Stimulated activated CD4-positive, alpha-beta T cell treated with anti-CD3 and anti-CD28 coated beads, Interleukin-1b, Interleukin-23, amount 100 ng/mL, for 4 hours (primary cell): ENCODE data around the gene PKLR.

Experiments used
- DNase-seq, 2 donors: peaks; one replicate each; pipeline ENCODE4 v3.0.0-alpha.2; 2020; ENCODE audit warnings: low read depth in 2 of 2

Gene PKLR

DNA sequence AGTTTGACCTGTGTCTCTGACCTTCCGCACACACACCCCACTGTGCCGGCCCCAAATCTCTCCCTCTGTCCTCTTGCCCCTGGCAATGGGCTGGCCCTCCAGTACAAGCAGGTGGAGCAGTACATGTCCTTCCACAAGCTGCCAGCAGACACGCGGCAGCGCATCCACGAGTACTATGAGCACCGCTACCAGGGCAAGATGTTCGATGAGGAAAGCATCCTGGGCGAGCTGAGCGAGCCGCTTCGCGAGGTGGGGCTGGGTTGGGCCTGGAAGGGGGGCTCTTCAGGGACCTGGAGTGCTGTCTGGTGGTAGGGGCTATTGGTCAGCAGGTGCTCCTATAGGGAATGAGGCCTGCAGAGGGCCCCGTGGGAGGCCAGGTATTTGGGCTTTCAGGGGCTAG lies 16.2 kb downstream of the PKLR start:
- DNase-seq = no peak

DNA sequence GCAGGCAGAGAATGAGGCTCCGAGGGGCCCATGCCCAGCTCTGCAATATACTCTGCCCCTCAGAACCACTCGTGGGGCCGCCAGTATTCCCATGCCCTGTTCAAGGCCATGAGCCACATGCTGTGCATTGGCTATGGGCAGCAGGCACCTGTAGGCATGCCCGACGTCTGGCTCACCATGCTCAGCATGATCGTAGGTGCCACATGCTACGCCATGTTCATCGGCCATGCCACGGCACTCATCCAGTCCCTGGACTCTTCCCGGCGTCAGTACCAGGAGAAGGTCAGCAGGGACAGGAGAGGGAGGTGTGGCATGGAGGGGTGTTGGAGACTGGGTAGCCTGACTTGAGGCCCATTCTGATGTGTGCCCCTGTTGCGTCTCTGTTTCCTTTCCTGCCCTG lies 16.8 kb downstream of the PKLR start:
- DNase-seq = no peak

DNA sequence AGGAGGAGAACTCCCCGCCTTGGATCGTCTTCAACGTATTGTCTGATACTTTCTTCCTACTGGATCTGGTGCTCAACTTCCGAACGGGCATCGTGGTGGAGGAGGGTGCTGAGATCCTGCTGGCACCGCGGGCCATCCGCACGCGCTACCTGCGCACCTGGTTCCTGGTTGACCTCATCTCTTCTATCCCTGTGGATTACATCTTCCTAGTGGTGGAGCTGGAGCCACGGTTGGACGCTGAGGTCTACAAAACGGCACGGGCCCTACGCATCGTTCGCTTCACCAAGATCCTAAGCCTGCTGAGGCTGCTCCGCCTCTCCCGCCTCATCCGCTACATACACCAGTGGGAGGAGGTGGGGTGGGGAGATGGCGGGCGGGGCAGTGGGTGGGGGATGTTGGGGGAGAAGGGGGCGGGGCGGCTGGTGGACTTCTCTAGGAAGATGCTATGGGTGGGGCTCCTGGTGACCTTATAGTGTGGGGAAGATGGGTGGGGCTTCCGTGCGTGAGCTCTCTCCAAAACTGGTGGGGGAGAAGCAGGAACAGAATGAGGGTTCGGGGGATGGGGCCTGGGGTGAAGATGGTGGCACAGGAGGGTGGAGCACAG lies 18.6 kb downstream of the PKLR start:
- DNase-seq = no peak

DNA sequence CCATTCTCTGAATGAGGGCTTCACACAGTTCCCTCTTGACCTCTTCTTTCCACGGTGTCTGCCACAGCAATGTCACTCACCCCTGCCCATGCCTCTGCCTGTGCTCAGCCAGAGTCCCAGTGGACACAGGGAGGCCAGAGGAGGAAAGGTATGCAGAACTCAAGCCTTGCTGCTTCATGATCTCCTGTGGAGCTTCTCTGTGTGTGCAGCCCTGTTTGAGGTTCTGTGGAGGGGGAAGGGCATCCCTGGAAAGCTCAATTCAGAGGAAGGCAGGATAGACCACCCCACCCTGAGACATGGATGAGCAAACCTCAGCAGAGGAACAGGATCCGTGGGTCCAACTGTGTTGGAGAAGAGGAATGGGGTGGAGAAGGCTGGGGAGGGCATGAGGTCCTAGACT lies 22.0 kb downstream of the PKLR start:
- DNase-seq = no peak

DNA sequence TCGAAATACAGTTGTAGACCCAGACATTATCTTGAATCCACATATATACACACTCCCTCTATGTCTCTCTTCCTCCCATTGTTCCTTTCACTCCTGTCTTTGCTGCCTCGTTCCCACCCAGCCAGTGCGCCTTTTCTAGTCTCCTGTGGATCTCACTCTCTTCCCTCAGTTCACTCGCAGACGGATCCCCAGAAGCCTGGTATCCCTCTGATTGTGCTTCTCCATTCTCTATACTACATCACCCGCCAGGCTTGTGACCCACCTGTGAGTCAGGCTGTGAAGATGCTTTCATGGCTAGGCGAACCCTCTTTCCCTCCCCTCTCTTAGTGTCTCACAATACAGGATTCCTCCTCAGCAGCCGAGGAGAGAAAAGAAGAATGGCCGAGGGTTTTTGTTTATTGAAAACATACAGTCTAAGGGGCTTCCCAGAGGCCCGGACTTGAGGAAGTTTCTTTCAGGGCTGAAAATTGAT lies 22.5 kb downstream of the PKLR start:
- DNase-seq = no peak

DNA sequence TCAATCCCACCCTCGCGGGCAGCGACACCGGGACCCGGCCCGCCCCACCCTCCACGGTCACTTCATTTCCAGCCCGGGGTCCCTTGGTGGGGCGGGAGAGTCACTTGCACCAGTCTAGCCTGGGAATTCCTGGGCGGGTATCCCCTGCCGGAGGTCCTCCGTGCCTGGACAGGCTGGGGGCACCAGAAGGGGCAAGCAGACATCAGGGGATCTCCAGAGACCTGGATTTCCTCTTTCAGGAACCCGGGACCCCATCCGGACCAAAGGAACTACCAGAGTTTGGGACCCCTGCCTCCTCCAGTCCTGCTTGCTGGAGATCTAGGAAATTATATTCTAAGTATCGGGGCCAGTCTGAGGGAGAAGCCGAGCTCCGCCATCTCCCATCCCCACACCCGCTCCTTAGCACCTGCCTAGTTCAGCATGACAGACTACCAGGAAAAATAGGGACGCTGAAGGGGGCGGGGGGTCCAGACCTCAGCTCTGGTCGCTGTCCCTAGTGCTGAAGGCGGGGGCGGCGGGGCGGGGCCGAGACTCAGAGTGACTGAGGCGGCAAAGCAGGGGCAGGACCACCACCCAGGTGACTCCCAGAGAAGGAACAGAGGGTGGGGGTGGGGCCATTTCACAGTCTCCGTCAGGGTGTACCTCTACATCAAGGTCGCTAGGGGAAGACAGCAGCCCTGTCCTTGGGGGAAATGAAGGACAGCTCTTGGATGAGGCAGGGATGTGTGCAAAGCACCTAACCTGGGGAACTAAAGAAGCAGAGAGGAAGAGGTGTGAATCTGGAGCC lies 23.1 kb downstream of the PKLR start:
- peak; percentile 65 to 67 for DNase-seq

DNA sequence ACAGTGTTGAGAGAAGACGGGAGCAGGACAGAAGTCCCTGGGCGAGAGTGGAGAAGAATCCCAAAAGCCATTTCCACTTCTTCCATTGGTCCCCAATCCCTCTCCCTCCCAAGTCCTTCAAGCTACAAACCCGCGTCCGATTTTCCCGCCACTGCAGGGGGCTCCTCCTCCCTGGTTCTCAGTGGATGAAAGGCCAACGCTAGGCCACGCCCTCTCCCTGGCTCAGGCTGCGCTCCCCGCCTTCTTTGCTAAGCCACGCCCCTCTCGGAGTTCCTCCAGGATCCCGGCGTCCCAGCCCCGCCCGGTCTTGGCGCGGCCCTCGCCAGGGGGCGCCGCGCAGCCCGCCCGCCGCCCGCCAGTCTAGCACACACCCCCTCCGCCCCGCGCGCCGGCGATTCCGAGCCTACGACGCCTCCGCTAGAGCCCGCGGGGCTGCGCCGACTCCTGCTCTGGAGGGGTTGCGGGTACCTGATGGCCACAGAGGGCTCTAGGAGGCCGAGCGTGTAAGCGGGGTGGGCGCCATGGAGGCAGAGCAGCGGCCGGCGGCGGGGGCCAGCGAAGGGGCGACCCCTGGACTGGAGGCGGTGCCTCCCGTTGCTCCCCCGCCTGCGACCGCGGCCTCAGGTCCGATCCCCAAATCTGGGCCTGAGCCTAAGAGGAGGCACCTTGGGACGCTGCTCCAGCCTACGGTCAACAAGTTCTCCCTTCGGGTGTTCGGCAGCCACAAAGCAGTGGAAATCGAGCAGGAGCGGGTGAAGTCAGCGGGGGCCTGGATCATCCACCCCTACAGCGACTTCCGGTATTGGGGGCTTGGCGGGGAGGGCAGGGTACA lies 24.0 kb downstream of the PKLR start, which contains the start of gene HCN3:
HCN3 (plus strand) TSS at position 394 of the 832 bp plus-strand sequence; CDS start at position 522, 128 bp downstream.
- DNase-seq = peak; percentile 93 to 95

DNA sequence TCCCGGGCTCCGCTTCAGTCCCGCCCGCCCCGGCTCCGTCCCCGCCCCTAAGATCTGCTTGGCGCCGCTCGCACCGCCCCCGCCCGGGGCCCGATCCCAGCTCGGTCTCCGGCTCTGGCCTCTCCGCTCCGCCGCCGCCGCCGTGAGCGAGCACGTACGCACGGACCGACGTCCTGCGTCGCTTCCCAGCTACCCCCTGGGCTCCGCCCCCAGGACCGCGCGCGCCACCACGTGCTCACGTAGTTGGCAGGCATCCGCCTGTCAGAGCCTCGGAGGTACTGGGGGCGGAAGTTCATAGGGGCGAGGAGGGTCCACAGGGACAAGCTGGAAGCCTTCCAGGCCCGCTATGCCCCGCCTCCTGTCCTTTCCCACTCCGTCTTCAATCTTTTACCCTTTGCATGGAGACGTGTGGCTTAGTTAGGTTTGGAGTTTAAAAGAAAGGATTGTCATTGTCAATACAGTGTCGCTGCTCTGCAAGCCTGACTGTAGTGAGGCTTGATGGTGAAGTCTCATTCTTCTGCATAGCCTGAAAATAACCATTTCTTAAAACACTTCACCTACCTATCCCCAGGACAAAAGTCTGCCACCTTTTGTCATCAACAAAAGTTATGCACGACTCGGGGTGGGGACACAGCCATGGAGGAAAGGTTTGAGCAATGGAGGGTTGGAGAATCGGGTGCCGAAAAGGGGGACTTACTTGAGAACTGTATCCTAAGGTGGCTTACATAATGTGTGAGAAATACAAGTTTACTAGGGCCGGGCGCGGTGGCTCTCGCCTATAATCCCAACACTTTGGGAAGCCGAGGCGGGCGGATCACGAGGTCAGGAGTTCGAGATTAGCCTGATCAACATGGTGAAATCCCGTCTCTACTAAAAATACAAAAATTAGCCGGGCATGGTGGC lies 27.6 kb downstream of the PKLR start, which contains the start of gene CLK2:
CLK2 (minus strand) TSS at position 162 of the 903 bp plus-strand sequence. CDS start 2,527 bp downstream, outside the sequence.
- peak; percentile 91 to 96 for DNase-seq

DNA sequence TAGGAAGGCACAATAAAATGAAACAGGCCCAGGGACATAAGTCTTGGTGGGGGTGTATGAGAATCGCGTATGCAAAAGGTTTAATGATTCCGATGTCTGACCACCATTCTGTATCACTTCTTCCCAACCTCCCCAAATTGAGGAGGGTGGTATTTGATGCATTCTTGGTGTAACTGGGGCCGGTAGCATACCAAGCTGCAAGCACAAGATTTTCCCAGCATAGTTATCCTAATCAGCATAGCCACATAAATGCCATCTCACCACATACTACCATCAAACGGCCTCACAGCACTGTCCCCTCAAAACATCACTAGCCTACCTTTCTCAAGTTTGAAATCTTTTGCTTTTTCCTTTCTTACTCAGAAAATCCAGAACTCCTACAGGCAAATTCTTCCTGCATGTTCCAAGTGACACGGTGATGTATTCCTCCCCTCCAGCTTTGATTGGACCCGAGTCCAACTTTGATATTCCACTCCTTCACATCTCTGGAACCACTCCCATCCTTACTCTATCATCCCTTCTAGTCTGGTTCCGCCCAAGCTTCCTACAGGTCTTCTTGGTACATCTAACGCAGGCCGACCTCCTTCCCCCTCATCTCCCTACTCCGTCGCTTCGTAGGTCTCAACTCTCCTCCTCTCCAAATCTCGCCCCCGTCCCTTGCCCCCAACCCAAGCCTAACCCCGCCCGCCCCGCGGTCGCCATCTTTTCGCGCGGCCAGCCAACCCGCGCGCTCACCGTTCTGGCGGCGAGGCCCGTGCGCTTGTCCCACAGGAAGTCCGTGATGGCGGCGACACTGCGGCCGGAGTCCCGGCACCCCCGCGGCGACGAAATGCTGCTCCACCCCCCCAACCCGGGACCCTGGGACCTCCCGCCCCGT lies 28.5 kb downstream of the PKLR start:
- no peak for DNase-seq

DNA sequence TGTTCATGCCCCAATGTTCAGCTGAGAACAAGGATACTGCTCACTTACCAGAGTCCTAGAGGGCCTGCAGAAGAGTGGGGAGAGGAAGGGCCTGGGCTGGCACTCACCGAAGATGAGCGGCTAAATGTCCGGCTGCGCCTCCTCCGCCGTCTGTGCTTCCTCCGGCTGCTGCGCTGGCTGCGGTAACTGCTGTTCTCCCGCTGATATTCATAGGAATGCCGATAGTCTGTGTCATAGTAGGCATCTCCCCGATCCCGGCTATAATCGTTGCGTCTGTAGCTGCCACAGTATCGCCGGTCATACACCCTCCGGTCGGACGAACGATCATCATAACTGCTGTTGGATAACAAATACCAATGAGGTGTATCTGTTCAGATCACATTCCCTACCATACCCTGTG lies 31.9 kb downstream of the PKLR start:
- DNase-seq = no peak

DNA sequence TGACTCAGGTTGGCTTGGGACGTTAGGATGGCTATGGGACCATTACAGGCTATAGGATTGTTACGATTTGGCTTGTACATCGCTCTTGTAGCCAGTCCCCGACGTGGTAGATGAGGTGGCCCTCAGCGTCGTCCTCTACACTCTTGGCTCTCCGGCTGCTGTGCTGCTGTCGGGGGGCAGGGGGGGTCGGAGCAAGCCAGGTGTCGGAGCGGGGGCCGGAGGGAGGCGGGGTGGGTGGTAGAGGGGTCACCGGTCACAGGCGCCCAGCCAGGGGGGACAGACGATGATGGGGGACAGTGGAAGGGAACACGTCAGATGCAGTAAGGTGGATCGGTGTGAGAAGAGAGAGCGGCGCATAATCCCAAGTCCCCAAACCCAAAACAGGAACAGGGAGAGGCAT lies 32.6 kb downstream of the PKLR start:
- no peak for DNase-seq

DNA sequence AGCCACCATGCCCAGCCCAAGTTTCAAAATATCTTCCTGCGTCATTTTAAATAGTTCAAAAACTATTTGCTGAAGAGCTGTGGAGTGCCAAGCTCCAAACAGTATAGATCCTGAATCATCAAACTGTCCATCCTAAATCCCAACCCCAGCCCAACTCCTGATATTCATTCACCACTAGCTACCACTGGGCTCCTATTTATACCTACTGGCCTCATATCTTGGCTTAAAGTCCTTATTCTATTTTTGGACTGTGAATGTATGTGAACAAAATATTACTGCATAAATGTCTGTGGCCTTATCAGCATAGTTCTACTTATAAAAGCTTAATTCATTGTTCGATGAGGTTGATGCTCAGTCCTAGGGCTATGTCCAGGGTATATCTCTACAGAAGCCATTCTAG lies 33.9 kb downstream of the PKLR start:
- DNase-seq = no peak

DNA sequence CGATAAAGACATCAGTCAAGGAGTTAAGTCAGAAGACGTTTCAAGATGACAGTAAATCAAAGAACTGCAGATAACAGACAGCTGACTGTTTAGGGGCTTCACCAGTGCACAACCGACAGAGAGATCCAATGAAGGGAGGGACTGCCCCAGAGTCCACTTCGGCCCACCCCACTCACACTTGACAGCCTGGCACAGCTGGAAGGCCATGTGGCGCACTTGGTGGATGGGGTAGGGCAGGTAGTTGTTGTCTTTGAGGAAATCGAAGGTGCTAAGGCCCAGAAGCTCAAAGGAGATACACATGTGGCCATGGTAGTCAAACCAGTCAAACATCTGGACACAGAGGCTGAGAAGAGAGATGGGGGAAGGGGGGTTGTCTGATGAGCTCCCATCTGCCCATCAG lies 34.7 kb downstream of the PKLR start:
- no peak for DNase-seq

DNA sequence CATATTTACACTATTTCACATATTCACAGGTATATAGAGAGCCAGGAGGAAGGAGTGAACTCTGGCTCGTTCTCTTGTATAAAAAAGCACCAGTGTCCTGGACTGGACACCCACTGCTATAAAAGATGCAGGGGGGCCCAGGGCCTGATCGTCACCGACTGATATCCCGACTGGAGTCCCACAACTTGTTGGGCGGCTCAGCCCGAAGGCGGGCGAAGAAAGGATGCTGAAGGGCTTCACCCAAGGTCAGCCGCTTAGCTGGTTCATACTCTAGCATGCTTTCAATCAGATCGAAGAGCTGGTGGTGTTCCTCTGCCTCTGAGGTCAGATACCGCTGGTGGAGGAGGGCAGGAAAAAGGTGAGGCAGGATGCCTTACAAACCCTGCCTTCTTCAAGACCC lies 38.2 kb downstream of the PKLR start:
- no peak for DNase-seq

DNA sequence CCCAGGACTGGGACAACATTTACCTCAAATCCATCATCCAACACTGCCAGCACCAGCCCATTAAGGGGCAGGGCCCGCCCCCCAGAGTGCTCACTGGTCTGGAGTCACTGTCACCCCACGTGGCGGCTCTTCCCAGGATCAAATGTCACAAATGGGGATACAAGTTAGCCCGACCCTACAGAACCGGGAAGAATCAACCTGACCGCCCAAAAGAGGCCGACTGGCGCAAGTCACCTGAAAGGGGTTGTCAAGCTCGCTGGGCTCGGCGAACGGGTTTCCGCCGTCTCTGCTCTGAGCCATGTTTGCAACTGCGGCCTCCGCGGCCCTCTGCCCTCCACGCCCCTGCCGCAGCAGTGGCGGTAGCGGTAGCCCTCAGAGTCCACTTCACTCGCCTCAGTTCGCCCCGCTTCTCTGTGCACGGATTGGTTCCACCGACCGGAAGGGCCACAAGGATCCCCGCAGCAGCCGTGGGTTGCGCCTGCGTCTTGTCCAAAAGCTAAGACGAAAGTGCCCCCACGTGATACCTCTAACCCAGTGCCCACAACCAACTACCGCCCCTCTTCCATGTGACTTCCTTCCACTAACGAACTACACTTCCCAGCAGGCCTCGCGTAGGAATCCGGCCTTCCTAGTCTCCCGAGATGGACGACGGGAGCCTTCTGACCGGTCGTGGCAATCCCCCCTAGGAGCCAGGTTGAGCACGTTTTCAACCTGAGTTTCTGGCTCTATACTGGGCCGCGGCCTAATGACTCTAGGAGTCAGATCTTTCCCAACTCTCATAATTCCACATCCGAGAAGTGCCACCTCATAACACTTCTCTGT lies 39.2 kb downstream of the PKLR start, which contains the start of gene SCAMP3:
SCAMP3 (minus strand) TSS at position 509 of the 822 bp plus-strand sequence; CDS start at position 300, 209 bp downstream.
- DNase-seq = peak; percentile 71 to 77

DNA sequence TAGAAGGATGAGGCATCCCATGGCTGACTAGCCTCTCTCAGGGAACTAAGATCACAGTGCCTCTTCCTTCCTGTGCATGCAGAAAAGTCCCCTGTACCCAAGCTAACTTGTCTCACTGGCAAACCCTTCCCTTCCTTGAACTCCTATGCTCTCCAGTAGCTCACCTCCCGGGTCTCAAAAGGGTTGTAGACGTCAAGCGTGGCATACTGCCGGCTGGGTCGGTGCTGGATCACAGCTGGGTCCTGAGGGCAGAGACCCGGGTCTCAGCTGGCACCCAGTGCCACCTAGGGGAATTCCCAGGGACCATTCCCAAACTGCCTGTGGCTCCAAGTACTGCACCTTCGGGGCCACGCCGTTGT lies 39.8 kb downstream of the PKLR start:
- peak in 1 of 2 donors; percentile 21 for DNase-seq

DNA sequence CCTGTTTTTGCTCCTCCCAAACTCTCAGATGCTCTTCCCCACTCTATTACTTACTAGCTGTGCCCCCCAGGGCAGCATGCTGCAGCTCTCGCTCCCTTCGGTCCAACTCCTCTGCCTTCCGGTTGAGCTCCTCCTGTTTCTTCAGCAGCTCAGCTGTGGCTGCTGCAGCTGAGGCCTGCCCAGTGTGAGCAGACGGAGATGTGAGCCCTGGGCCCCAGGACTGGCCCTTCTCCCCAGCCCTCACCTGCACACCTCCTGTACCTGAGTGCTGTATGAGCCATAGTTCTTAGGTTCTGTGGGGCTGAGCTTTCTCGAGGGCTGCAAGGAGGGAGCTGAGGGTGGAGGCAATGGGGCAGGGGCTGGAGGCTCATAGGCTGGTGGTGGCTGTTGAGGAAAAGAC lies 41.0 kb downstream of the PKLR start:
- no peak for DNase-seq

DNA sequence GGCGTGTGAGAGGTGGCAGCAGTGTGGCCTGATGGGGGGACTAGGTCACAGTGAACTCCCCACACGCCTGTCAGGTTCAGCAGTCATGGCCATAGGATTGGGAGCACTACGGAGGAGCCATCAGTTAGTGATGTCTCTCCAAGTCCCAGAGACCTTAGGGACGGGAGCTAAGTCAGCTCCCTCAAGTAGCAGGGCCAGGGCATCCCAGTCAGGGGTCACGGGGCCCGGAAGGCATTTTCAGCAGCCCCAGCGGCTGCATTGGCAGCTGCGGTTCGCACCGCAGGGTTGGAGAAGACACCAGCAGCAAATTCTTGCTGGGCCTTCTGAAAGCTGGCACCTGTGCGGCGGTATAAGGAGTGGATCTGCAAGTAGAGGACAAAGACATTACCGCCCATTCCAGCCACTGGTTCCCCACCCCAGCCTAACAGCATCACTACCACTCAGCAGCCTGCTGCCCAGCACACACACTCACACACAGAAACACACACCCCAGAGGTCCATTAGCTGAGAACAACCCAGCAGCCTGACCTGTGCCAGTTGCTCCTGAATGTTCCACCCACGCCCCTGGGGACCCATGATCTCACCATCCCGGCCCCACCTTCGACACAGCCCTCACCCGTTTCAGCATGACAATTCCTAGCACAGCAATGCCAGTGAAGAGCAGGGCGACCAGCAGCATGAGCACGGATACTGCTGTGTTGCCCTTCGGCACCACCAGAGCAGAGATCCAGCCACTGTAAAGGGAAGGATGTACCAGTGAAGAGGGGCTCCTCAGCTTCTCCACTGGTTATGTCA lies 45.0 kb downstream of the PKLR start:
- DNase-seq = no peak
